Measurements from ENCODE around the gene SLC12A6. TPM values are rescaled to one million over a fixed set of nuclear protein-coding genes. Genes with fewer than 3 reads are reported as not detected.
A peak's percentile ranks its signal among the peaks of the same experiment; 100 is the strongest.

The SLC12A6 gene
- total RNA-seq, 2 experiments from 2014 or later = 58.5 to 58.7 TPM

GRCh38 chr15:34209421-34210282 lies 127.9 kb downstream of the SLC12A6 start, which contains the start of gene KATNBL1:
Gene KATNBL1, minus strand, starts transcription at chr15:34210096. Its CDS starts 46,420 bp downstream, at chr15:34163676.
- ChIA-PET POLR2A (interaction anchor here (0.7 to 2.7 kb wide), 13 partner anchors 15 to 1337 kb away, joined by 3 to 25 read pairs (median 5); partner anchors contain the start of genes AVEN, DPH6, EMC4 and EMC7), CTCF (interaction anchor here (0.6 to 2.0 kb wide), 25 partner anchors 9 to 1123 kb away, joined by 3 to 20 read pairs (median 4); partner anchors contain the start of genes EMC4, EMC7, LPCAT4 and NOP10)
- peaks cover 4% of the 10 kb centered on the region for H3K36me3 ChIP-seq (ENCODE audit: insufficient read depth, low read length)
- no peaks in the 10 kb centered on the region for H3K27me3 Mint-ChIP-seq
- H3K27ac Mint-ChIP-seq = peak within 1 kb of the TSS; percentile 84
- no peaks in the 10 kb centered on the region for H3K9me3 Mint-ChIP-seq
- ATAC-seq (ENCODE audit: poor library complexity) (peak; percentile 94), DNase-seq (peak; percentile 89 to 100 (median 95))
- H3K4me3 Mint-ChIP-seq = peak within 1 kb of the TSS; percentile 95
- peak; percentile 81 for TF ChIP-seq CTCF (IDR thresholded peaks at IDR 0.05)
- H3K4me3 ChIP-seq (ENCODE audit: low read length) = peak within 1 kb of the TSS; percentile 70
- intact Hi-C loops (cut with DNase I, micrococcal nuclease) = loop anchor here (1.0 to 5.0 kb wide), 4 partner anchors 15 to 472 kb away; partner anchors contain the start of gene AVEN (in 1 of the 2)
- H3K4me1 Mint-ChIP-seq (ENCODE audit: low read depth) = peaks cover 30% of the 10 kb centered on the region
- H3K27me3 ChIP-seq (ENCODE audit: control insufficient read depth in 1 of 2, insufficient read depth in 2 of 2, low read length in 2 of 2) = no peaks in the 10 kb centered on the region
- H3K36me3 Mint-ChIP-seq (ENCODE audit: low read depth) = peaks cover 11% of the 10 kb centered on the region
- peaks cover 9% of the 10 kb centered on the region for H3K4me1 ChIP-seq (ENCODE audit: insufficient read depth, low read length)
- H3K27ac ChIP-seq (ENCODE audit: low read depth in 1 of 2, low read length in 2 of 2) = no peak within 1 kb of the TSS
- H3K9me3 ChIP-seq (ENCODE audit: control insufficient read depth in 1 of 2, insufficient read depth in 1 of 2, low read length in 2 of 2) = no peaks in the 10 kb centered on the region

GRCh38 chr15:34206011-34206410 lies 131.6 kb downstream of the SLC12A6 start:
- Mint-ChIP-seq H3K27ac (no peak overlapping the region), H3K4me3 (peak overlapping the region; percentile 9), H3K4me1 (ENCODE audit: low read depth) (peaks cover 40% of the 10 kb centered on the region), H3K27me3 (no peaks in the 10 kb centered on the region), H3K9me3 (no peaks in the 10 kb centered on the region), H3K36me3 (ENCODE audit: low read depth) (peaks cover 11% of the 10 kb centered on the region)
- H3K4me3 ChIP-seq (ENCODE audit: low read length) = no peak overlapping the region
- intact Hi-C loops (cut with DNase I, micrococcal nuclease) = no loop called here
- CTCF ChIA-PET = no interaction called here
- POLR2A ChIA-PET = no interaction called here
- DNase-seq (no peak), ATAC-seq (ENCODE audit: poor library complexity) (no peak)
- H3K9me3 ChIP-seq (ENCODE audit: control insufficient read depth in 1 of 2, insufficient read depth in 1 of 2, low read length in 2 of 2) = no peaks in the 10 kb centered on the region
- peaks cover 4% of the 10 kb centered on the region for H3K36me3 ChIP-seq (ENCODE audit: insufficient read depth, low read length)
- no peak for TF ChIP-seq CTCF (IDR thresholded peaks at IDR 0.05)
- H3K27ac ChIP-seq (ENCODE audit: low read depth in 1 of 2, low read length in 2 of 2) = no peak overlapping the region
- peaks cover 9% of the 10 kb centered on the region for H3K4me1 ChIP-seq (ENCODE audit: insufficient read depth, low read length)
- H3K27me3 ChIP-seq (ENCODE audit: control insufficient read depth in 1 of 2, insufficient read depth in 2 of 2, low read length in 2 of 2) = no peaks in the 10 kb centered on the region

GRCh38 chr15:34203936-34204335 lies 133.6 kb downstream of the SLC12A6 start:
- Histone ChIP-seq H3K36me3 (ENCODE audit: insufficient read depth, low read length) (peaks cover 4% of the 10 kb centered on the region), H3K27me3 (ENCODE audit: control insufficient read depth in 1 of 2, insufficient read depth in 2 of 2, low read length in 2 of 2) (no peaks in the 10 kb centered on the region), H3K4me1 (ENCODE audit: insufficient read depth, low read length) (peaks cover 3% of the 10 kb centered on the region), H3K27ac (ENCODE audit: low read depth in 1 of 2, low read length in 2 of 2) (no peak overlapping the region), H3K9me3 (ENCODE audit: control insufficient read depth in 1 of 2, insufficient read depth in 1 of 2, low read length in 2 of 2) (no peaks in the 10 kb centered on the region), H3K4me3 (ENCODE audit: low read length) (no peak overlapping the region)
- Mint-ChIP-seq H3K4me3 (no peak overlapping the region), H3K27me3 (no peaks in the 10 kb centered on the region), H3K4me1 (ENCODE audit: low read depth) (peaks cover 34% of the 10 kb centered on the region), H3K27ac (no peak overlapping the region), H3K9me3 (no peaks in the 10 kb centered on the region), H3K36me3 (ENCODE audit: low read depth) (peaks cover 12% of the 10 kb centered on the region)
- ATAC-seq (ENCODE audit: poor library complexity) = no peak
- DNase-seq = no peak
- ChIA-PET CTCF (no interaction called here), POLR2A (no interaction called here)
- TF ChIP-seq CTCF (IDR thresholded peaks at IDR 0.05) = no peak
- intact Hi-C loops (cut with DNase I, micrococcal nuclease) = no loop called here
